GM10266 (cell line): ENCODE measurements around the gene CHRD.

Source experiments
- DNase-seq: peaks from one replicate; pipeline ENCODE4 v3.0.0; 2012; ENCODE audit errors: extremely low spot score
- CTCF ChIP-seq: IDR thresholded peaks from 2 replicates; pipeline ENCODE4 v1.5.1; 2012; ENCODE audit warnings: mild to moderate bottlenecking, low read depth; ENCODE audit not compliant: control insufficient read depth, insufficient read depth; ENCODE audit errors: missing control alignments

The CHRD gene

GRCh38 chr3:184375747-184376461, 4.0 kb upstream of the CHRD start:
- no peak for TF ChIP-seq CTCF
- no peak for DNase-seq

GRCh38 chr3:184377374-184377773, 2.5 kb upstream of the CHRD start:
- DNase-seq, result no peak
- TF ChIP-seq CTCF, result no peak

- DNase-seq, result no peak
- no peak for TF ChIP-seq CTCF
Observed at GRCh38 chr3:184377882-184378445, 1.9 kb upstream of the CHRD start, which contains the start of gene THPO. TSS of gene THPO (minus strand) at chr3:184378207. CDS start at chr3:184376259, 1,948 bp downstream.

- DNase-seq, result no peak
- TF ChIP-seq CTCF, result no peak
Observed at GRCh38 chr3:184378651-184379357, 1.1 kb upstream of the CHRD start.

GRCh38 chr3:184380185-184380626, 352 bp downstream of the CHRD start:
- peak; percentile 80 for DNase-seq

GRCh38 chr3:184380627-184381260, 890 bp downstream of the CHRD start:
- no peak for TF ChIP-seq CTCF
- DNase-seq, result peak; percentile 70

More at GRCh38 chr3:184380185-184380626, 352 bp downstream of the CHRD start:
- TF ChIP-seq CTCF, result no peak
